Measurements from ENCODE around the gene MED13. TPM values are rescaled to one million over a fixed set of nuclear protein-coding genes. Genes with fewer than 3 reads are reported as not detected.
A peak's percentile ranks its signal among the peaks of the same experiment; 100 is the strongest.

MED13 gene
- total and polyA plus RNA-seq, 9 of the 15 experiments (the other 6 are each of a cell fraction or from before 2014, with no cell fraction given) = 5.4 to 48.4 (median 28.2) TPM

DNA sequence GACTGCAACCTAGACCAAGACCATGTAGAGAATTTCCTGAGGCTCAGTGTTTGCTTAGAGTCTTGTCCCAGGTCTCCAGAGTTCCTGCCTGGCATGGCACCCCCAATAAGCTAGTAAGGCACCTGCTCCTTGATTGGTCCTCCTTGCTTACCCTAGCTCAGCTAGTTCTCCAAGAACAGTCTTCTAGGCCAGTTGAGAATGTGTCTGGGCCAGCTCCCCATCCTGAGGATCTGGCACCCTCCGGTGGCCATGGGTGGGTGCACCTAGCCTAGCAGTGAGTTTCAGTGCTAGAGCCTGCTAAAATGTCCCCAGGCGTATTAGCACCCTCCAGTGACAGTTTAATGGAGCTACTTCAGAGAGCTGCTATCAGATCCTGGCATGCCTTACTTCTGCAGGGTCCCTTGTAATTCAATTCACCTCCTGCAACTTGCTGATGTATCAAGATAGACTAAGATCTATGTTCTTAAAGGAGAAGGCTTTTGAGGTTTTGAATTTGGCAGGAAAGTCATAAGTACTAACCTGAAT is 44.4 kb upstream of the MED13 start (continued):
- TF ChIP-seq CHD1 (IDR thresholded peaks at IDR 0.05; ENCODE audit: low read length) (no peak), U2AF1 (optimal IDR thresholded peaks at IDR 0.05; ENCODE audit: low read depth, low read length) (no peak), EP300 (IDR thresholded peaks at IDR 0.05; ENCODE audit: low read length) (peak; percentile 28; the same call in 1 of the 2 replicates), NUFIP1 (IDR thresholded peaks at IDR 0.05; ENCODE audit: partially characterized antibody) (no peak), NEUROD1 (IDR thresholded peaks at IDR 0.05; ENCODE audit: borderline replicate concordance, low read depth, low read length, partially characterized antibody) (peak; percentile 19), SOX6 (IDR thresholded peaks at IDR 0.05) (peak; percentile 36; the same call in 1 of the 2 replicates), SMC3 (conservative IDR thresholded peaks at IDR 0.05; ENCODE audit: insufficient read depth, low read depth, low read length) (peak; percentile 99), PHF21A (IDR thresholded peaks at IDR 0.05; ENCODE audit: borderline replicate concordance, low read depth) (no peak), ARID2 (IDR thresholded peaks at IDR 0.05) (peak; percentile 93), FOSL1 (tag; conservative IDR thresholded peaks at IDR 0.05) (peak; percentile 48; the same call in 1 of the 2 replicates), NR1H2 (CRISPR knock-in tag; IDR thresholded peaks at IDR 0.05) (no peak), MAZ (CRISPR knock-in tag; conservative IDR thresholded peaks at IDR 0.05 in 1 of 2, IDR thresholded peaks at IDR 0.05 in 1 of 2) (peak in 1 of 2 experiments; percentile 70; a peak in 2 of 4 replicates), DPF2 (IDR thresholded peaks at IDR 0.05) (no peak), JUNB (CRISPR knock-in tag; conservative IDR thresholded peaks at IDR 0.05) (no peak), MYC (IDR thresholded peaks at IDR 0.05; ENCODE audit: low read depth, low read length) (peak; percentile 47; the same call in 1 of the 2 replicates), MYC (CRISPR knock-in tag; IDR thresholded peaks at IDR 0.05; ENCODE audit: borderline replicate concordance, low read depth) (no peak), EWSR1 (IDR thresholded peaks at IDR 0.05; ENCODE audit: borderline replicate concordance, low read depth, partially characterized antibody) (no peak), CC2D1A (IDR thresholded peaks at IDR 0.05) (peak; percentile 86)
- TF ChIP-seq, protein P1, sequence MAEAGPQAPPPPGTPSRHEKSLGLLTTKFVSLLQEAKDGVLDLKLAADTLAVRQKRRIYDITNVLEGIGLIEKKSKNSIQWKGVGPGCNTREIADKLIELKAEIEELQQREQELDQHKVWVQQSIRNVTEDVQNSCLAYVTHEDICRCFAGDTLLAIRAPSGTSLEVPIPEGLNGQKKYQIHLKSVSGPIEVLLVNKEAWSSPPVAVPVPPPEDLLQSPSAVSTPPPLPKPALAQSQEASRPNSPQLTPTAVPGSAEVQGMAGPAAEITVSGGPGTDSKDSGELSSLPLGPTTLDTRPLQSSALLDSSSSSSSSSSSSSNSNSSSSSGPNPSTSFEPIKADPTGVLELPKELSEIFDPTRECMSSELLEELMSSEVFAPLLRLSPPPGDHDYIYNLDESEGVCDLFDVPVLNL (CRISPR knock-in tag; IDR thresholded peaks at IDR 0.05; ENCODE audit: low read depth) = no peak
- TF ChIP-seq, protein P2, sequence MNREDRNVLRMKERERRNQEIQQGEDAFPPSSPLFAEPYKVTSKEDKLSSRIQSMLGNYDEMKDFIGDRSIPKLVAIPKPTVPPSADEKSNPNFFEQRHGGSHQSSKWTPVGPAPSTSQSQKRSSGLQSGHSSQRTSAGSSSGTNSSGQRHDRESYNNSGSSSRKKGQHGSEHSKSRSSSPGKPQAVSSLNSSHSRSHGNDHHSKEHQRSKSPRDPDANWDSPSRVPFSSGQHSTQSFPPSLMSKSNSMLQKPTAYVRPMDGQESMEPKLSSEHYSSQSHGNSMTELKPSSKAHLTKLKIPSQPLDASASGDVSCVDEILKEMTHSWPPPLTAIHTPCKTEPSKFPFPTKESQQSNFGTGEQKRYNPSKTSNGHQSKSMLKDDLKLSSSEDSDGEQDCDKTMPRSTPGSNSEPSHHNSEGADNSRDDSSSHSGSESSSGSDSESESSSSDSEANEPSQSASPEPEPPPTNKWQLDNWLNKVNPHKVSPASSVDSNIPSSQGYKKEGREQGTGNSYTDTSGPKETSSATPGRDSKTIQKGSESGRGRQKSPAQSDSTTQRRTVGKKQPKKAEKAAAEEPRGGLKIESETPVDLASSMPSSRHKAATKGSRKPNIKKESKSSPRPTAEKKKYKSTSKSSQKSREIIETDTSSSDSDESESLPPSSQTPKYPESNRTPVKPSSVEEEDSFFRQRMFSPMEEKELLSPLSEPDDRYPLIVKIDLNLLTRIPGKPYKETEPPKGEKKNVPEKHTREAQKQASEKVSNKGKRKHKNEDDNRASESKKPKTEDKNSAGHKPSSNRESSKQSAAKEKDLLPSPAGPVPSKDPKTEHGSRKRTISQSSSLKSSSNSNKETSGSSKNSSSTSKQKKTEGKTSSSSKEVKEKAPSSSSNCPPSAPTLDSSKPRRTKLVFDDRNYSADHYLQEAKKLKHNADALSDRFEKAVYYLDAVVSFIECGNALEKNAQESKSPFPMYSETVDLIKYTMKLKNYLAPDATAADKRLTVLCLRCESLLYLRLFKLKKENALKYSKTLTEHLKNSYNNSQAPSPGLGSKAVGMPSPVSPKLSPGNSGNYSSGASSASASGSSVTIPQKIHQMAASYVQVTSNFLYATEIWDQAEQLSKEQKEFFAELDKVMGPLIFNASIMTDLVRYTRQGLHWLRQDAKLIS (CRISPR knock-in tag; IDR thresholded peaks at IDR 0.05) = no peak
- TF ChIP-seq, protein P3, sequence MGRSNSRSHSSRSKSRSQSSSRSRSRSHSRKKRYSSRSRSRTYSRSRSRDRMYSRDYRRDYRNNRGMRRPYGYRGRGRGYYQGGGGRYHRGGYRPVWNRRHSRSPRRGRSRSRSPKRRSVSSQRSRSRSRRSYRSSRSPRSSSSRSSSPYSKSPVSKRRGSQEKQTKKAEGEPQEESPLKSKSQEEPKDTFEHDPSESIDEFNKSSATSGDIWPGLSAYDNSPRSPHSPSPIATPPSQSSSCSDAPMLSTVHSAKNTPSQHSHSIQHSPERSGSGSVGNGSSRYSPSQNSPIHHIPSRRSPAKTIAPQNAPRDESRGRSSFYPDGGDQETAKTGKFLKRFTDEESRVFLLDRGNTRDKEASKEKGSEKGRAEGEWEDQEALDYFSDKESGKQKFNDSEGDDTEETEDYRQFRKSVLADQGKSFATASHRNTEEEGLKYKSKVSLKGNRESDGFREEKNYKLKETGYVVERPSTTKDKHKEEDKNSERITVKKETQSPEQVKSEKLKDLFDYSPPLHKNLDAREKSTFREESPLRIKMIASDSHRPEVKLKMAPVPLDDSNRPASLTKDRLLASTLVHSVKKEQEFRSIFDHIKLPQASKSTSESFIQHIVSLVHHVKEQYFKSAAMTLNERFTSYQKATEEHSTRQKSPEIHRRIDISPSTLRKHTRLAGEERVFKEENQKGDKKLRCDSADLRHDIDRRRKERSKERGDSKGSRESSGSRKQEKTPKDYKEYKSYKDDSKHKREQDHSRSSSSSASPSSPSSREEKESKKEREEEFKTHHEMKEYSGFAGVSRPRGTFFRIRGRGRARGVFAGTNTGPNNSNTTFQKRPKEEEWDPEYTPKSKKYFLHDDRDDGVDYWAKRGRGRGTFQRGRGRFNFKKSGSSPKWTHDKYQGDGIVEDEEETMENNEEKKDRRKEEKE (IDR thresholded peaks at IDR 0.05; ENCODE audit: borderline replicate concordance in 1 of 2, control insufficient read depth in 1 of 2, low read depth in 2 of 2, low read length in 1 of 2) = no peak
